ENCODE data around the gene AGTPBP1.

- TF ChIP-seq SUZ12 (IDR thresholded peaks at IDR 0.05; ENCODE audit: extremely low read depth, insufficient read depth, insufficient read length) (no peak), YY1 (IDR thresholded peaks at IDR 0.05; ENCODE audit: insufficient read depth, insufficient read length) (no peak)
Measured at GRCh38 chr9:85702191-85702590, 39.6 kb downstream of the AGTPBP1 start.
